Activated gamma-delta T cell treated with anti-CD3 and anti-CD28 coated beads, Interleukin-2, amount 50 U/mL, for 16 hours (primary cell): ENCODE measurements around the gene SGTA.
"Not testable (repeated sequence)": the region's sequence is repeated elsewhere in the genome, so short reads cannot be mapped to it uniquely, and the experiment has no call there.

ENCODE experiments used
- DNase-seq: peaks from one replicate; pipeline ENCODE4 v3.0.0-alpha.2; 2020; ENCODE audit warnings: low read depth

SGTA gene

GRCh38 chr19:2793126-2793525 lies 10.1 kb upstream of the SGTA start:
- DNase-seq: no peak

DNA sequence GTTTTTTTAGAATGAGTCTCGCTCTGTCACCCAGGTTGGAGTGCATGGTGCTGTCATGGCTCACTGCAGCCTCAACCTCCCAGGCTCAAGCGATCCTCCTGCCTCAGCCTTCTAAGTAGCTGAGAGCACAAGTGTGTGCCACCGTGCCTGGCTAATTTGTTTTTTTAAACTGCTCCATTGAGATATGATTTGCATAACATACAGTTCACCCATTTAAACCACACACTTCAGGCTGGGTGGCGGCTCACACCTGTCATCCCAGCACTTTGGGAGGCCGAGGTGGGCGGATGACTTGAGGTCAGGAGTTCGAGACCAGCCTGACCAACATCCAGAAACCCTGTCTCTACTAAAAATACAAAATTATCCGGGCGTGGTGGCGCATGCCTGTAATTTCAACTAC lies 9.6 kb upstream of the SGTA start:
- DNase-seq: not testable (repeated sequence)

- DNase-seq: no peak
Measured at GRCh38 chr19:2791876-2792275, 8.8 kb upstream of the SGTA start.

DNA sequence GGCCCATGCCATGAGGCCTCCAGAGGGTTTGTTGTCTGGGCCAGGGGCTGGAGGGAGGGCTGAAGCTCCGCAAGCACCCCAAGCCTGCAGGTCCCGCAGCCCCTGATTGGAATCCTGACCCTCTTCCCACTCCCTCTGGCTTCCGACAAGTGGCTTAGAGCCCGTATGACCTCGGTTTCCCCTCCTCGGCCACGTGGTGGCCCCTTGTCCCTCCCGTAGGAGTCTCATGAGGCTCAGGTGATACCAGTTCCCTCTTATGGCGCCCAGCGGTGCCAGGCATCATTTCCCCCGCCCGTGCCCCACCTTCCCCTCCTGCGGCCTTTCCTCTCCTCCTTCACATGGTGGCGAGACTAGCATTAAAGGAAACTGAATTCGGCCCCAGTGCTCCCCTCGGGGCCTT lies 8.4 kb upstream of the SGTA start:
- DNase-seq: no peak

GRCh38 chr19:2790557-2791271 lies 7.6 kb upstream of the SGTA start:
- DNase-seq: no peak

GRCh38 chr19:2790194-2790556 lies 7.1 kb upstream of the SGTA start:
- DNase-seq: no peak

DNA sequence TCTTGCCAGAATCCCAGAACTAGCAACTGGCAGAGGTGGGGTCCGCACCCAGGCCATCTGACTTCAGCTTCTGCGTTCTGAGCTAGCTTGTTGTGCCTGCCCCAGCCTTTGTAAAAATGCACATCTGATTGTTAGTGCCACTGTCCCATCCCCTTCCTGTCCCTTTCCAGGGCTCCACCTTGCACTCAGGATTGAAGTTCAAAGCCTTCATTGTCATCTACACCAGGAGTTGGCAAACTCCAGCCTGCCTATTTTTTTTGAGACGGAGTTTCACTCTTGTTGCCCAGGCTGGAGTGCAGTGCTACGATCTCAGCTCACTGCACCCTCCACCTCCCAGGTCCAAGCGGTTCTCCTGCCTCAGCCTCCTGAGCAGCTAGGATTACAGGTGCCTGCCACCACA lies 5.2 kb upstream of the SGTA start:
- DNase-seq: no peak

DNA sequence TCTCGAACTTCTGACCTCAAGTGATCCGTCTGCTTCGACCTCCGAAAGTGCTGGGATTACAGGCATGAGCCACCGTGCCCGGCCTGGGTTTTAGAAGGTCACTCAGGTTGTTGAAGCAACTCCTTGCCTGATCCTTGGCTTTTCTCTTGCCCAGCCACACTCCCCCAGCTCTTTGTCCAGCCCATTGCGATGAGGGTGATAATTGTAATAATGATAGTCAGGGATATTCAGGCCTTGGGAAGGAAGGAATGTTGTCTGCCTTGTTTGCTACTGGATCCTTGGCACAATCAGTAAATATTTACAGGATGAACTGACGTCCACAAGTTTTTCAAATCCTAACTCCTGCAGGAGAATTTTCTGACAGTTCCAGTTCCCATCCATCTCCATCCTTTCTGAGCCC lies 4.0 kb upstream of the SGTA start:
- DNase-seq: no peak

GRCh38 chr19:2785244-2785997 lies 2.3 kb upstream of the SGTA start, which contains the start of gene THOP1:
Gene THOP1, plus strand, starts transcription at chr19:2785503. Its CDS starts 160 bp downstream, at chr19:2785663.
- peak; percentile 98 for DNase-seq

- DNase-seq: no peak
Measured at GRCh38 chr19:2783781-2784145, 690 bp upstream of the SGTA start.

DNA sequence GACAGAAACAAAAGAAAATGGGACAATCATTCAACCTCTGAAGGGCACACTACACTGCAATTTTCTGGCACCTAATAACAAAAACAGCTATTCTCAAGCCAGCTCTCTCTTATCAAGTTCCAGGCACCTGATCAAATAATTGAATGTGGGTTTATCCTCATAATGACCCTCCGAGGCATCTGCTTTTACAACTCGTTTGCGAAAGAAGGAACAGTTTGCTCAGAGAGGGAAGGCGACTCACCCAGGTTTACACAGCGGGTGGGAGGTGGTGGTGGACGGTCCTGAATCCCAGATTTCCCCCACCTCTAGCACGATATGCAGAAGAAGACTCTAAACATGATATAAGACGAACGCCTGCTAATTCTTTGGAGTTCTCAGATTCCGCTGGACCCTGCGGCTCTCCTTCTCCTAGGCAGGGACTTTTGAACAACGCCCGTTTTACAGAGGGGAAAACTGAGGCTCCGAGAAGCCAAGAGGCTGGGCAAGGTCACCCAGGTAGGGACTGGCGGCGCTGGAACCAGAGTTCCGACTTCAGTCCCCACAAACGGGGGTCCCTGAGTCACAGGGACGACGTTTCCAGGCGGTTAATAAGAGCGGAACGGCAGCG lies 641 bp downstream of the SGTA start:
- no peak for DNase-seq

- DNase-seq: no peak
Measured at GRCh38 chr19:2780284-2780683, 2.8 kb downstream of the SGTA start.

DNA sequence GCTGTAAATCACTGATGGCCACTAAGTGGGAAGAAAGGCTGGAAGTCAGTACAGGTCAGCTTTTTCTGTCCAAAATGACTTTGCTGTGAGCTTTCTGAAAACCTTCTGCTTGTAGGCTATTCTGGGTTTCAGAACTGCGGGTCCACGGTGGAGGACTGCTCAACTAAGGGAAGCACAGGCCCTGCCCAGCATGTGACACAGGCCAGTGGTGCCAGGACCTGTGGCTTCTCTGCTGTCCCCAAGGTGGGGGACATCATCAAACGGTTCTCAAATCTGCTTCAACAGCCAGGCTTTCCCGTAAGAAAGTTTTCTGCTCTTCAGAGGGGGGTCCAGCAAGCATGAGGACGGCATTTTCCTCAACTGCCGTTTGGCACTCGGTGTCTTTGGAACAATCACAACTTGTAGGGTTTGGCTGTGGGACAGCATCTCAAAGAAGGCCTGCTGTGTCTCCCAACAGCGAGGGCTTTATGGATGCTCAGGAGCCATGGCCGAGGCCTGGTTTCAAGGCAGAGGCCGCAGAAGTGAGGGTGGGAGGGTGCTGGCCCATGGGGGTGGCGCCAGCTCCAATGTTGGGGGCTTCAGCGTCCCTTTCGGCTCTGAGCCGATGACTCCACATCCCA lies 3.8 kb downstream of the SGTA start:
- DNase-seq: no peak

DNA sequence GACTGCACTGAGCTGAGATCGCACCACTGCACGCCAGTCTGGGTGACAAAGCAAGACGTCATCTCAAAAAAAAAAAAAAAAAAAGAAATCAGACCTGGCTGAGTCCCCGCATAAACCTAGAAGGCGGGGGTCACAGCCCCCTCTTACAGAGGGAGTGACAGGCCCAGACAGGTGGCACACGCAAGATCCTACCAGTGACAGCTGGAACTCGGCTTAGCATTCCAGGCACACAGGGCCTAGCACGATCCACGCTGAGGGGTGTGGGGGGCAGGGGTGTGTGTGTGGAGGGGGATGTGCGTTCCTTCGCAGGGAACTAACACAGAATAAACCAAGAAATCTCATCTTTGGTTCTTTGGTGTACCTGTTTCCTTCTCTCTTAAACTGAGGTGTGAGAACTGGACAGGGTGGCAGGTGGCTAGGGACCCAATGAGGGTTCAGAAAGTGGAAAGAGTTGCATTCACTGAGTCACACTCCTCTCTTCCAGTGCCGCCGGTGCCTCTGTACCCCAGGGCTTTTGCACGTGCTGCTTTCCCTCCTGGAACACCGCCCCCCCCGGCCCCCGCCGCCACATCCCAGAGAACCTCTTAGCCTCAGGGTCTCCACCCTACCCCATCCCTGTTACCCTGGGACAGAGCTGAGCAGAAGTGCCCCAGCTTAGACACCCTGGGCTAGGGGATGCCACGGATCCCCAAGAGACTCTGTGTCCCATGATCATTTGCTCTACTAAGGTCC lies 5.0 kb downstream of the SGTA start:
- no peak for DNase-seq

GRCh38 chr19:2775556-2776430 lies 7.3 kb downstream of the SGTA start:
- DNase-seq: peak; percentile 48

DNA sequence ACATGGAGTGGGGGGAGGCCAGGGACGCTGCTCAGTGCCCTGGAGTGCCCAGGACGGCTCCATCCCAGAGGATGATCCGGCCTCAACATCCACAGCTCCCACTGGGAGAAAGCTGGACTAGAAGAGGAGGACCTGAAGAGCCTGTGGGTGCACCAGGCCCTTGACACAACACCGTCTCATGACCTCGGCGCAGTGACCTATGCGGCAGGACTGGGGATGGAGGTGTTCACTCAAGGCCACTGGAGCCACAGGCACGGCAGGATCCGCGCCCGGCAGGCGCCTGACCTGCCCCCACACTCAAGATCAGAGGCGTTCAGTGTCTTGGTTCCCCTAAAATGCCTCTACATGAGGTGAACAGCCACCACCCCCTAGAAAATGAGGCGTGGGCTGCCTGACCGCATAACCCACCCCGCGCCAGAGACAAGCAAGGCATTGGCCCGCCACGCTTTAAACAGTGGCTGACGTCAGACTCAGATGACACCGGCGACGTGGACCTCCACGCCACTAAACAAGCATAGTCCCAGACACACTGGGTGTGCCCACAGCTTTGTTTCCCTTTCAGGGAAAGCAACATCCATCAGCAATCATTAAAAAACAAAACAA lies 8.0 kb downstream of the SGTA start:
- DNase-seq: no peak

DNA sequence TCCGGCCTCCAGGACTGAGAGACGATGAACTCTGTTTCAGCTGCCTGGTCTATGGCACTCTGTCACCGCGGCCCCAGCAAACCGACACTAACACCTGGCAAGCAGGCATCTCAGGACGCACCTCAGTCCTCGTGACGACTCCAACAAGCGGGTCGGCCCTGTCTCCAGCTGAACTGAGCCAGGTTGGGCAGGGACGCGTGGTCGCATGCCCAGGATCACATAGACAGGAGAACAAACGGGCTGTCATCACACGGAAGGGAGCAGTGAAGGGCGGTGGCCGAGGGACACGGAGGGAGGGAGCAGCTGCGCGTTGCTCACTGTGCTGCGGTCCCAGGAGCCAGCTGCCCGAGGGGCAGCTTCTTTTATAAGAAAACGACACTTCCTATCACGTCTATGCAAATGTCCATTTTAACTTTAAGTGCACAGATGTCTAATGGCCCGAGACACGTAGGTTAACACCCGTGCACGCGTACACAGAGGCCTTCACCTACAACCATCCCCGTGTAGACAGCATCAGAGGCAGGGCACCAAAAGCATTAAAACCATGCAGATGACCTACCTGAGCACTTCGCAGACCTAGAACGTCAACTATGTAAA lies 8.9 kb downstream of the SGTA start:
- DNase-seq: no peak

- DNase-seq: no peak
Measured at GRCh38 chr19:2771786-2772674, 11.0 kb downstream of the SGTA start.
